Kidney (tissue), 14 donors: Measurements from ENCODE around the gene USH1C. TPM values are rescaled to one million over a fixed set of nuclear protein-coding genes. Genes with fewer than 3 reads are reported as not detected.

Source experiments
- DNase-seq, 5 donors: peaks; one replicate each; pipeline ENCODE4 v3.0.0-alpha.2; 2013 to 2020
- FAIRE-seq: peaks from 2 replicates; lab custom pipeline; 2012; peaks lifted over from hg19 to GRCh38; lab: Jason Lieb, UNC
- H3K27ac ChIP-seq, 2 donors: one replicate each; pipeline ENCODE4 v1.7.0; 2013; ENCODE audit warnings: low read depth in 2 of 2, low read length in 2 of 2, inconsistent platforms in 1 of 2
- H3K27me3 ChIP-seq: one replicate; pipeline ENCODE4 v1.7.1; 2013; ENCODE audit warnings: low read length, inconsistent platforms; ENCODE audit not compliant: control insufficient read depth, insufficient read depth
- H3K36me3 ChIP-seq, 3 donors: one replicate each; pipeline versions ENCODE4 v1.7.0 to v1.7.1; 2013; ENCODE audit warnings: low read length in 3 of 3, control low read depth in 1 of 3, inconsistent platforms in 1 of 3; ENCODE audit not compliant: insufficient read depth in 3 of 3, control insufficient read depth in 2 of 3
- H3K4me1 ChIP-seq, 3 donors: one replicate each; pipeline versions ENCODE4 v1.7.0 to v1.7.1; 2013; ENCODE audit warnings: low read length in 3 of 3, inconsistent platforms in 1 of 3, low read depth in 1 of 3; ENCODE audit not compliant: control insufficient read depth in 2 of 3, insufficient read depth in 2 of 3
- H3K4me3 ChIP-seq, 3 donors: one replicate each; pipeline versions ENCODE4 v1.7.0 to v1.8.1; 2013; ENCODE audit warnings: low read length in 3 of 3, control low read depth in 1 of 3, inconsistent platforms in 1 of 3
- H3K9ac ChIP-seq, 3 donors: one replicate each; pipeline versions ENCODE4 v1.7.0 to v1.7.1; 2013; ENCODE audit warnings: low read length in 3 of 3, control low read depth in 1 of 3, inconsistent platforms in 1 of 3
- H3K9me3 ChIP-seq, 3 donors: one replicate each; pipeline versions ENCODE4 v1.7.0 to v1.7.1; 2013; ENCODE audit warnings: low read length in 3 of 3, control low read depth in 1 of 3, inconsistent platforms in 1 of 3; ENCODE audit not compliant: control insufficient read depth in 2 of 3, insufficient read depth in 1 of 3
- CTCF ChIP-seq: IDR thresholded peaks from 3 replicates; pipeline ENCODE4 v1.5.1; 2012; ENCODE audit warnings: mild to moderate bottlenecking, moderate library complexity, borderline replicate concordance; ENCODE audit not compliant: insufficient read depth; ENCODE audit errors: extremely low read depth
- intact Hi-C: fragments of 100-400 bp; cut with DNase I; formaldehyde crosslinking; loops from one replicate; pipeline ENCODE4 v1.11.1; 2022
- polyA plus RNA-seq: library from polyadenylated mRNA; stranded (reverse); fragments of 350-450 nt; fragmentation: Illumina TruSeq; extraction: RNeasy Lipid Tissue Mini Kit (QIAGEN cat#74804); gene quantifications from one replicate; pipeline ENCODE4 v1.2.3, GENCODE V29; 2014; ENCODE audit warnings: low read depth, low replicate concordance; ENCODE audit not compliant: insufficient read depth
- total RNA-seq: library from RNA; stranded (reverse); fragmentation: NEBNext Ultra II Directional; extraction: Animal tissue kit (Norgen Biotek cat#: 25700); gene quantifications from one replicate; pipeline ENCODE4 v1.2.1, GENCODE V29; 2021
- donor health status: control.
- donor health status: control.
- donor health status: control.
- donor health status: control.
- donor health status: control.
- donor health status: DM: yes; HTN: yes; CAD: no.
- donor health status: Normal renal cell carcinoma (clear cell type).

USH1C gene
- total and polyA plus RNA-seq, 2 donors from 2014 or later = 38.6 to 107 TPM

GRCh38 chr11:17553249-17553546 lies 9.0 kb upstream of the USH1C start:
- Histone ChIP-seq H3K9me3 (no peaks in the 10 kb centered on the region), H3K9ac (no peak overlapping the region), H3K27me3 (no peaks in the 10 kb centered on the region), H3K4me3 (no peak overlapping the region), H3K36me3 (no peaks in the 10 kb centered on the region), H3K4me1 (no peaks in the 10 kb centered on the region), H3K27ac (no peak overlapping the region)
- DNase-seq = peak in 1 of 5 donors; percentile 56
- no peak for FAIRE-seq
- TF ChIP-seq CTCF = no peak
- intact Hi-C loops = no loop called here

- Histone ChIP-seq H3K27ac (no peak overlapping the region), H3K9me3 (no peaks in the 10 kb centered on the region), H3K36me3 (no peaks in the 10 kb centered on the region), H3K9ac (no peak overlapping the region), H3K4me1 (no peaks in the 10 kb centered on the region), H3K27me3 (no peaks in the 10 kb centered on the region), H3K4me3 (no peak overlapping the region)
- intact Hi-C loops = no loop called here
- peak in 1 of 5 donors; percentile 58 for DNase-seq
- no peak for TF ChIP-seq CTCF
- no peak for FAIRE-seq
These were observed 8.4 kb upstream of the USH1C start for GRCh38 chr11:17552392-17553248.

- Histone ChIP-seq H3K9me3 (no peaks in the 10 kb centered on the region), H3K4me3 (no peak overlapping the region), H3K27me3 (no peaks in the 10 kb centered on the region), H3K9ac (no peak overlapping the region), H3K4me1 (no peaks in the 10 kb centered on the region), H3K36me3 (no peaks in the 10 kb centered on the region), H3K27ac (no peak overlapping the region)
- no peak for TF ChIP-seq CTCF
- intact Hi-C loops = no loop called here
- FAIRE-seq = no peak
- no peak for DNase-seq
These were observed 7.8 kb upstream of the USH1C start for GRCh38 chr11:17552041-17552355.
